Measurements from ENCODE around the gene PRR7. TPM values are rescaled to one million over a fixed set of nuclear protein-coding genes. Genes with fewer than 3 reads are reported as not detected.

The PRR7 gene
- 10 to 100 TPM in 1 of 2 donors, 1 to 10 TPM in 1; 8.2 to 13.6 TPM for total RNA-seq

- H3K4me3 Mint-ChIP-seq = peak within 1 kb of the TSS; percentile 82
- peak within 1 kb of the TSS; percentile 77 for H3K27ac Mint-ChIP-seq
- H3K4me1 Mint-ChIP-seq = peaks cover 33% of the 10 kb centered on the region
- H3K9me3 Mint-ChIP-seq = no peaks in the 10 kb centered on the region
- peaks cover 36% of the 10 kb centered on the region for H3K36me3 Mint-ChIP-seq (ENCODE audit: low read depth)
- no peaks in the 10 kb centered on the region for H3K27me3 Mint-ChIP-seq
- peak; percentile 55 for ATAC-seq (replicated peaks)
These were observed at the start of gene PRR7 for GRCh38 chr5:177446200-177447065. Gene PRR7, plus strand, starts transcription at chr5:177446814. Its CDS starts 8,254 bp downstream, at chr5:177455068.

GRCh38 chr5:177397875-177398390, 48.7 kb upstream of the PRR7 start:
- no peaks in the 10 kb centered on the region for H3K36me3 Mint-ChIP-seq (ENCODE audit: low read depth)
- no peak for ATAC-seq (replicated peaks)
- H3K4me3 Mint-ChIP-seq = no peak overlapping the region
- no peaks in the 10 kb centered on the region for H3K27me3 Mint-ChIP-seq
- no peaks in the 10 kb centered on the region for H3K4me1 Mint-ChIP-seq
- H3K9me3 Mint-ChIP-seq = no peaks in the 10 kb centered on the region
- H3K27ac Mint-ChIP-seq = no peak overlapping the region

- Mint-ChIP-seq H3K27ac (no peak within 1 kb of the TSS), H3K36me3 (ENCODE audit: low read depth) (no peaks in the 10 kb centered on the region), H3K4me3 (no peak within 1 kb of the TSS), H3K27me3 (no peaks in the 10 kb centered on the region), H3K4me1 (no peaks in the 10 kb centered on the region), H3K9me3 (no peaks in the 10 kb centered on the region)
- no peak for ATAC-seq (replicated peaks)
These were observed 46.4 kb upstream of the PRR7 start, which contains the start of gene PFN3 for GRCh38 chr5:177399997-177400868. Gene PFN3, minus strand, starts transcription at chr5:177400661. Its CDS starts 85 bp downstream, at chr5:177400576.

- H3K4me1 Mint-ChIP-seq = no peaks in the 10 kb centered on the region
- peak overlapping the region; percentile 30 for H3K27ac Mint-ChIP-seq
- H3K4me3 Mint-ChIP-seq = peak overlapping the region; percentile 88
- no peaks in the 10 kb centered on the region for H3K9me3 Mint-ChIP-seq
- H3K36me3 Mint-ChIP-seq (ENCODE audit: low read depth) = no peaks in the 10 kb centered on the region
- no peaks in the 10 kb centered on the region for H3K27me3 Mint-ChIP-seq
- ATAC-seq (replicated peaks) = peak; percentile 59
These were observed 44.2 kb upstream of the PRR7 start for GRCh38 chr5:177402271-177403043.

- H3K27ac Mint-ChIP-seq = peak overlapping the region; percentile 30
- no peaks in the 10 kb centered on the region for H3K36me3 Mint-ChIP-seq (ENCODE audit: low read depth)
- H3K27me3 Mint-ChIP-seq = no peaks in the 10 kb centered on the region
- H3K9me3 Mint-ChIP-seq = no peaks in the 10 kb centered on the region
- peak overlapping the region; percentile 88 for H3K4me3 Mint-ChIP-seq
- H3K4me1 Mint-ChIP-seq = no peaks in the 10 kb centered on the region
- peak; percentile 27 for ATAC-seq (replicated peaks)
These were observed 43.4 kb upstream of the PRR7 start for GRCh38 chr5:177403102-177403791.

- H3K27me3 Mint-ChIP-seq = no peaks in the 10 kb centered on the region
- peak; percentile 90 for ATAC-seq (replicated peaks)
- H3K4me3 Mint-ChIP-seq = peak overlapping the region; percentile 88
- no peak overlapping the region for H3K27ac Mint-ChIP-seq
- no peaks in the 10 kb centered on the region for H3K9me3 Mint-ChIP-seq
- no peaks in the 10 kb centered on the region for H3K4me1 Mint-ChIP-seq
- H3K36me3 Mint-ChIP-seq (ENCODE audit: low read depth) = no peaks in the 10 kb centered on the region
These were observed 42.6 kb upstream of the PRR7 start for GRCh38 chr5:177403792-177404640.

GRCh38 chr5:177404641-177405179, 41.9 kb upstream of the PRR7 start:
- Mint-ChIP-seq H3K4me1 (no peaks in the 10 kb centered on the region), H3K27ac (no peak overlapping the region), H3K36me3 (ENCODE audit: low read depth) (no peaks in the 10 kb centered on the region), H3K4me3 (peak overlapping the region; percentile 88), H3K9me3 (no peaks in the 10 kb centered on the region), H3K27me3 (no peaks in the 10 kb centered on the region)
- ATAC-seq (replicated peaks) = no peak

- no peaks in the 10 kb centered on the region for H3K4me1 Mint-ChIP-seq
- no peak overlapping the region for H3K27ac Mint-ChIP-seq
- H3K9me3 Mint-ChIP-seq = no peaks in the 10 kb centered on the region
- H3K36me3 Mint-ChIP-seq (ENCODE audit: low read depth) = no peaks in the 10 kb centered on the region
- ATAC-seq (replicated peaks) = no peak
- H3K4me3 Mint-ChIP-seq = peak overlapping the region; percentile 88
- no peaks in the 10 kb centered on the region for H3K27me3 Mint-ChIP-seq
These were observed 41.3 kb upstream of the PRR7 start for GRCh38 chr5:177405312-177405711.

- Mint-ChIP-seq H3K9me3 (no peaks in the 10 kb centered on the region), H3K36me3 (ENCODE audit: low read depth) (no peaks in the 10 kb centered on the region), H3K4me1 (peaks cover 5% of the 10 kb centered on the region), H3K27me3 (no peaks in the 10 kb centered on the region), H3K4me3 (no peak overlapping the region), H3K27ac (no peak overlapping the region)
- no peak for ATAC-seq (replicated peaks)
These were observed 40.8 kb upstream of the PRR7 start for GRCh38 chr5:177405805-177406204.

- Mint-ChIP-seq H3K27me3 (no peaks in the 10 kb centered on the region), H3K4me1 (peaks cover 18% of the 10 kb centered on the region), H3K4me3 (no peak within 1 kb of the TSS), H3K9me3 (no peaks in the 10 kb centered on the region), H3K36me3 (ENCODE audit: low read depth) (no peaks in the 10 kb centered on the region), H3K27ac (peak within 1 kb of the TSS; percentile 33)
- no peak for ATAC-seq (replicated peaks)
These were observed 37.4 kb upstream of the PRR7 start, which contains the start of gene F12 for GRCh38 chr5:177409043-177409801. Gene F12, minus strand, starts transcription at chr5:177409564. Its CDS starts 37 bp downstream, at chr5:177409527.

GRCh38 chr5:177410575-177410974, 36.0 kb upstream of the PRR7 start:
- Mint-ChIP-seq H3K27me3 (no peaks in the 10 kb centered on the region), H3K4me1 (peaks cover 23% of the 10 kb centered on the region), H3K36me3 (ENCODE audit: low read depth) (no peaks in the 10 kb centered on the region), H3K27ac (no peak overlapping the region), H3K4me3 (no peak overlapping the region), H3K9me3 (no peaks in the 10 kb centered on the region)
- ATAC-seq (replicated peaks) = no peak
